GM12878 (cell line): ENCODE measurements around the gene SFTPB. TPM values are rescaled to one million over a fixed set of nuclear protein-coding genes. Genes with fewer than 3 reads are reported as not detected.

ENCODE experiments used
- ATAC-seq: fragments of 200-7000 bp; cut with Tn5 transposase; 3 replicates; pipeline ENCODE4 v1.9.1; 2020; ENCODE audit warnings: mild to moderate bottlenecking, moderate library complexity
- BruUV-seq: library from RNA; stranded (reverse); fragments of 400-500 nt; replicated peaks from 2 replicates; lab custom pipeline; 2021; lab: Mats Ljungman, UMichigan
- CTCF ChIA-PET: fragments of 300-600 bp; sonication (Branson Sonifier 250); formaldehyde crosslinking; extraction: SDS; loops from one replicate; lab custom pipeline; 2021; ENCODE audit warnings: inconsistent platforms; lab: Yijun Ruan, JAX
- POLR2A ChIA-PET: fragments of 350-600 bp; formaldehyde crosslinking; extraction: SDS; loops from one replicate; lab custom pipeline; 2021; ENCODE audit warnings: inconsistent platforms; lab: Charles Lee
- RAD21 ChIA-PET: fragments of 300-600 bp; sonication (Branson Sonifier 250); formaldehyde crosslinking; loops from one replicate; lab custom pipeline; 2023; ENCODE audit warnings: antibody characterized with exemption; ENCODE audit not compliant: unreplicated experiment; lab: Charles Lee
- SMC1A ChIA-PET: fragments of 300-600 bp; sonication (Branson Sonifier 250); formaldehyde crosslinking; loops from one replicate; lab custom pipeline; 2023; ENCODE audit not compliant: unreplicated experiment, uncharacterized antibody; lab: Charles Lee
- DNase-seq: peaks from one replicate; pipeline ENCODE4 v3.0.0-alpha.2; 2011; ENCODE audit warnings: low read depth, low spot score
- FAIRE-seq: peaks from 3 replicates; lab custom pipeline; 2011; peaks lifted over from hg19 to GRCh38; lab: Jason Lieb, UNC
- H2AFZ ChIP-seq: 2 replicates; pipeline ENCODE4 v1.6.0; 2011; ENCODE audit warnings: low read depth, low read length, control low read depth; ENCODE audit not compliant: control insufficient read depth
- H3K27ac ChIP-seq: 2 replicates; pipeline ENCODE4 v1.5.1; 2011; ENCODE audit warnings: control low read depth; ENCODE audit not compliant: control insufficient read depth, insufficient read depth
- H3K27me3 ChIP-seq, 2 experiments: replicated peaks in 1 of 2; 2 replicates each; pipeline versions ENCODE4 v1.6.0 to v1.6.1; 2011; ENCODE audit warnings: low read length in 1 of 2; ENCODE audit not compliant: control insufficient read depth in 2 of 2, insufficient read depth in 2 of 2
- H3K36me3 ChIP-seq, 2 experiments: 2 replicates each; pipeline ENCODE4 v1.5.1; 2011; ENCODE audit warnings: low read length in 1 of 2; ENCODE audit not compliant: control insufficient read depth in 2 of 2, insufficient read depth in 2 of 2
- H3K4me1 ChIP-seq: 2 replicates; pipeline ENCODE4 v1.6.1; 2011; ENCODE audit warnings: mild to moderate bottlenecking, low read length, moderate library complexity, mixed read lengths; ENCODE audit not compliant: control insufficient read depth, insufficient read depth
- H3K4me2 ChIP-seq: 2 replicates; pipeline ENCODE4 v1.6.0; 2011; ENCODE audit warnings: control low read depth; ENCODE audit not compliant: control insufficient read depth, insufficient read depth
- H3K4me3 ChIP-seq: fragments of 200-600 bp; sonication (generic); 2 replicates; pipeline ENCODE4 v1.5.1; 2016
- H3K79me2 ChIP-seq: 2 replicates; pipeline ENCODE4 v1.6.0; 2011; ENCODE audit warnings: low read length; ENCODE audit not compliant: control insufficient read depth, insufficient read depth
- H3K9ac ChIP-seq: 2 replicates; pipeline ENCODE4 v1.8.0; 2011; ENCODE audit warnings: low read length, control low read depth, mixed read lengths; ENCODE audit not compliant: control insufficient read depth, insufficient read depth
- H3K9me3 ChIP-seq: replicated peaks from 3 replicates; pipeline ENCODE4 v1.5.1; 2011; ENCODE audit warnings: mild to moderate bottlenecking, low read length; ENCODE audit not compliant: control insufficient read depth, insufficient read depth
- H4K20me1 ChIP-seq: 2 replicates; pipeline ENCODE4 v1.6.0; 2011; ENCODE audit not compliant: control insufficient read depth, insufficient read depth
- BCL3 ChIP-seq: IDR thresholded peaks from 2 replicates; pipeline ENCODE4 v1.6.1; 2011; ENCODE audit warnings: borderline replicate concordance, low read depth, mild to moderate bottlenecking, moderate library complexity, low read length; ENCODE audit not compliant: insufficient read depth, poor library complexity, severe bottlenecking
- WGBS: methylation state at CpG from one replicate; pipeline ENCODE4 v1.1.6; 2016; ENCODE audit warnings: low lambda C conversion rate; ENCODE audit not compliant: insufficient replicate concordance, insufficient coverage; ENCODE audit errors: missing lambda C conversion rate; 5-methylcytosine and 5-hydroxymethylcytosine counted together
- in situ Hi-C: fragments of 300-500 bp; cut with MboI; formaldehyde crosslinking; loops from 9 replicates; pipeline ENCODE4 v1.14.3; 2018; ENCODE audit warnings: mixed read lengths
- intact Hi-C: fragments of 100-400 bp; cut with micrococcal nuclease; formaldehyde crosslinking; loops from one replicate; pipeline ENCODE4 v1.14.2; 2022; ENCODE audit not compliant: unreplicated experiment
- polyA plus RNA-seq, 11 experiments: library from polyadenylated mRNA; depleted of rRNA in 4 of 11; unstranded in 6 of 11; stranded (reverse) in 5 of 11; fragments of >200 nt; fragmentation: Nextera tagmentation in 4 of 11; fragmentation: Illumina TruSeq in 1 of 11; extraction: Ambion mirVana in 4 of 11; extraction: Trizol in 1 of 11; gene quantifications; 1 replicate in 1 of 11; 2 replicates in 10 of 11; pipeline versions ENCODE4 v1.2.1 to v1.2.3, GENCODE V29; 2011 to 2016; ENCODE audit warnings: inconsistent platforms in 2 of 11, missing spikeins in 2 of 11, low read depth in 1 of 11
- total RNA-seq, 4 experiments: library from RNA; depleted of rRNA in 3 of 4; stranded (reverse); fragments of >200 nt in 3 of 4; fragmentation: Illumina TruSeq in 1 of 4; extraction: Trizol in 1 of 4; gene quantifications; 2 replicates each; pipeline versions ENCODE4 v1.2.1 to v1.2.3, GENCODE V29; 2013 to 2021
- TF ChIP-seq, protein P1 (sequence below): IDR thresholded peaks from 2 replicates; pipeline ENCODE4 v1.6.1; 2011; ENCODE audit warnings: low read depth, low read length, improper control_type of control experiment, borderline replicate concordance
- TF ChIP-seq, protein P2 (sequence below): fragments of 450-650 bp; IDR thresholded peaks from 2 replicates; pipeline ENCODE4 v1.6.1; 2016; ENCODE audit warnings: mild to moderate bottlenecking, moderate library complexity, borderline replicate concordance
- TF ChIP-seq, protein P3 (sequence below): fragments of 450-650 bp; IDR thresholded peaks from 2 replicates; pipeline ENCODE4 v1.6.1; 2014; ENCODE audit warnings: mild to moderate bottlenecking

Gene SFTPB
- total and polyA plus RNA-seq, 10 of the 15 experiments (the other 5 are each of a cell fraction or from before 2014, with no cell fraction given) = 0.02 to 5.3 TPM; not detected in 8

DNA sequence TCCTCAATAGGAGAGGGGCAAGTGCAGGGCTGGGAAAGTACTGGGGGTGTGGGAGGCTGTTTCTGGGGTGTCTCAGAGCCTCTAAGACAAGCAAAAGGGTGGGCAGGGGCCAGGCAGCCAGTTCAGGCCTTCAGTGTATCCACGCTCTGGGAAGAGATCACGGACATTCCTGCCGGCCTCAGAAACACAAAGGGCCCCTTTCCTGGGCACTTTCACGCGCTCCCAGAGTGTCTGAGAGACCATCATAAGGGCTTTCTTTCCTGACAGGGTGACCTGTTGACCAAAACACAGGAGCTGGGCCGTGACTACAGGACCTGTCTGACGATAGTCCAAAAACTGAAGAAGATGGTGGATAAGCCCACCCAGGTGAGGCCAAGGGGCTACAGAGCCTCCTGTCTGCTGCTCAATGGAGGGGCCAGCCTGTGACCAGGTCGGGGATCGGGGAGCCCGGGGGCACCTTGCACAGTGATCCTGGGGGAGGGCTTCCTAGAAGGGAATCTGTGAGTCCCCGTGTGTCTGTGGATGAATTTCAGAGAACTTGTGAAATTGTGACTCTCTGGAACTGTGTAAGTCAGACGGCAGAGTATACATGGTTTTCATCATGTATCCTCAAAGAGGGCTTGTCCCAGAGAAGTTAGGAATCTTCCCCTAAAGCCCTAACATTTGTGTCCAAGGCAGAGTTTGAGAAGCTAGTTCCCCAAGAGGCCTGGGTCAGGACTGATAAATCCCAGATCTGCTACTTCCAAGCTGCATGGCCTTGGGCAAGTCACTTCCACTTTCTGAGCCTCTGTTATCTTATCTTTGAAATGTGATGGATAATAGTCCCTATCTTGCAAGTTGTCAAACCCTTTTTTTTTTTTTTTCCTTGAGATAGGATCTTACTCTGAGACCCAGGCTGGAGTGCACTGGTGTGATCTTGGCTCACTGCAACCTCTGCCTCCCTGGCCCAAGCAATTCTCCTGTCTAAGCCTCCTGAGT is 28.0 kb upstream of the SFTPB start:
- Histone ChIP-seq H3K9ac (no peak overlapping the region), H4K20me1 (no peaks in the 10 kb centered on the region), H3K9me3 (no peaks in the 10 kb centered on the region), H3K4me2 (no peak overlapping the region), H3K4me1 (no peaks in the 10 kb centered on the region), H3K79me2 (no peaks in the 10 kb centered on the region), H3K27me3 (no peaks in the 10 kb centered on the region), H3K4me3 (no peak overlapping the region), H3K27ac (no peak overlapping the region), H2AFZ (no peak overlapping the region), H3K36me3 (no peaks in the 10 kb centered on the region)
- 22% methylated on average over 12 of the region's 12 CpGs for WGBS
- in situ Hi-C loops (no loop called here), intact Hi-C loops (no loop called here)
- POLR2A ChIA-PET = no interaction called here
- SMC1A ChIA-PET = interaction anchor here (0.7 to 2.3 kb wide), 5 partner anchors 9 to 118 kb away, joined by 3 to 8 read pairs (median 4); no protein-coding TSS in a partner anchor
- DNase-seq (no peak), ATAC-seq (no peak), FAIRE-seq (no peak)
- RAD21 ChIA-PET = no interaction called here
- CTCF ChIA-PET = interaction anchor here (0.9 to 4.3 kb wide), 5 partner anchors 11 to 118 kb away, joined by 3 to 21 read pairs (median 4); no protein-coding TSS in a partner anchor
- BruUV-seq = no TSS peak
- TF ChIP-seq, protein P1, sequence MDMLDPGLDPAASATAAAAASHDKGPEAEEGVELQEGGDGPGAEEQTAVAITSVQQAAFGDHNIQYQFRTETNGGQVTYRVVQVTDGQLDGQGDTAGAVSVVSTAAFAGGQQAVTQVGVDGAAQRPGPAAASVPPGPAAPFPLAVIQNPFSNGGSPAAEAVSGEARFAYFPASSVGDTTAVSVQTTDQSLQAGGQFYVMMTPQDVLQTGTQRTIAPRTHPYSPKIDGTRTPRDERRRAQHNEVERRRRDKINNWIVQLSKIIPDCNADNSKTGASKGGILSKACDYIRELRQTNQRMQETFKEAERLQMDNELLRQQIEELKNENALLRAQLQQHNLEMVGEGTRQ = no peak
- TF ChIP-seq, protein P2, sequence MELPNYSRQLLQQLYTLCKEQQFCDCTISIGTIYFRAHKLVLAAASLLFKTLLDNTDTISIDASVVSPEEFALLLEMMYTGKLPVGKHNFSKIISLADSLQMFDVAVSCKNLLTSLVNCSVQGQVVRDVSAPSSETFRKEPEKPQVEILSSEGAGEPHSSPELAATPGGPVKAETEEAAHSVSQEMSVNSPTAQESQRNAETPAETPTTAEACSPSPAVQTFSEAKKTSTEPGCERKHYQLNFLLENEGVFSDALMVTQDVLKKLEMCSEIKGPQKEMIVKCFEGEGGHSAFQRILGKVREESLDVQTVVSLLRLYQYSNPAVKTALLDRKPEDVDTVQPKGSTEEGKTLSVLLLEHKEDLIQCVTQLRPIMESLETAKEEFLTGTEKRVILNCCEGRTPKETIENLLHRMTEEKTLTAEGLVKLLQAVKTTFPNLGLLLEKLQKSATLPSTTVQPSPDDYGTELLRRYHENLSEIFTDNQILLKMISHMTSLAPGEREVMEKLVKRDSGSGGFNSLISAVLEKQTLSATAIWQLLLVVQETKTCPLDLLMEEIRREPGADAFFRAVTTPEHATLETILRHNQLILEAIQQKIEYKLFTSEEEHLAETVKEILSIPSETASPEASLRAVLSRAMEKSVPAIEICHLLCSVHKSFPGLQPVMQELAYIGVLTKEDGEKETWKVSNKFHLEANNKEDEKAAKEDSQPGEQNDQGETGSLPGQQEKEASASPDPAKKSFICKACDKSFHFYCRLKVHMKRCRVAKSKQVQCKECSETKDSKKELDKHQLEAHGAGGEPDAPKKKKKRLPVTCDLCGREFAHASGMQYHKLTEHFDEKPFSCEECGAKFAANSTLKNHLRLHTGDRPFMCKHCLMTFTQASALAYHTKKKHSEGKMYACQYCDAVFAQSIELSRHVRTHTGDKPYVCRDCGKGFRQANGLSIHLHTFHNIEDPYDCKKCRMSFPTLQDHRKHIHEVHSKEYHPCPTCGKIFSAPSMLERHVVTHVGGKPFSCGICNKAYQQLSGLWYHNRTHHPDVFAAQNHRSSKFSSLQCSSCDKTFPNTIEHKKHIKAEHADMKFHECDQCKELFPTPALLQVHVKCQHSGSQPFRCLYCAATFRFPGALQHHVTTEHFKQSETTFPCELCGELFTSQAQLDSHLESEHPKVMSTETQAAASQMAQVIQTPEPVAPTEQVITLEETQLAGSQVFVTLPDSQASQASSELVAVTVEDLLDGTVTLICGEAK = no peak
- TF ChIP-seq, protein P3, sequence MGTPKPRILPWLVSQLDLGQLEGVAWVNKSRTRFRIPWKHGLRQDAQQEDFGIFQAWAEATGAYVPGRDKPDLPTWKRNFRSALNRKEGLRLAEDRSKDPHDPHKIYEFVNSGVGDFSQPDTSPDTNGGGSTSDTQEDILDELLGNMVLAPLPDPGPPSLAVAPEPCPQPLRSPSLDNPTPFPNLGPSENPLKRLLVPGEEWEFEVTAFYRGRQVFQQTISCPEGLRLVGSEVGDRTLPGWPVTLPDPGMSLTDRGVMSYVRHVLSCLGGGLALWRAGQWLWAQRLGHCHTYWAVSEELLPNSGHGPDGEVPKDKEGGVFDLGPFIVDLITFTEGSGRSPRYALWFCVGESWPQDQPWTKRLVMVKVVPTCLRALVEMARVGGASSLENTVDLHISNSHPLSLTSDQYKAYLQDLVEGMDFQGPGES = no peak
- no peak for TF ChIP-seq BCL3
